ENCODE data around the gene TMEM108.

The TMEM108 gene

DNA sequence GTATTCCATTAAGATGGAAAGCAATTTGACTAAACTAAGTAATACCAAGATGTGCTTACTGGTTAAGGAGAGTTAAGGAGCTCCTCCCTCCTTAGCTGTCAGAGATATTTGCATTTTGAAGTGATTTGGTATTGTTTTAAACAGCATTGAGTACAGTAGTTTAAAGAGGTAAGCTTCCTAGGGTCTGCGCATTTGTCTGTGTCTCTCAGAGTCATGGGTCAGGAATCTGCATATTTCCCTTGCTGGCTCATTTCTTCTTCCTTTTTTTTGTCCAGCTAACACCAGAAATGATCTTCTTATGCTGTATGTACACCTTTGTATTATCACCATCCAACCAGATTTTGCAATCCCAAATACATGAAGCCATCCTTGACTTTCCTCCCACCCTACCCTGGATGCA lies 198.7 kb downstream of the TMEM108 start:
- no peak for DNase-seq (ENCODE audit: low spot score)

DNA sequence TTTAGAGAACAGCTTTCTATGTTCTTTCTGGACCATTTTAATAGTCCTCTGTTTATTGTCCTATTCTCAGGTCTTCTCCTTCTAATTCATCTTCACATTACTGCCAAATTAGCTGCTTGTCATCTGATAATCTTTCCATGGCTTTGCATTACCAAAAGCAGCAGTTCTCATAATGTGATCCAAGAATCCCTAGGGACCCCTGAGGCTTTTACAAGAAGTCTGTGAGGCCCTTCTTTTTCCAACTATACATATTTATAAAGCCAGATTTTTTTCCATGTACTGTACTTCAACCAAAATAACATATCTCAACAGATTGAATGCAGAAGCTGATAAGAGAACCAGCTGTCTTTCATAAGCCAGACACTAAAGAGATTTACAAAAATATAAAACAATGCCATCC lies 199.2 kb downstream of the TMEM108 start:
- DNase-seq (ENCODE audit: low spot score): no peak

DNA sequence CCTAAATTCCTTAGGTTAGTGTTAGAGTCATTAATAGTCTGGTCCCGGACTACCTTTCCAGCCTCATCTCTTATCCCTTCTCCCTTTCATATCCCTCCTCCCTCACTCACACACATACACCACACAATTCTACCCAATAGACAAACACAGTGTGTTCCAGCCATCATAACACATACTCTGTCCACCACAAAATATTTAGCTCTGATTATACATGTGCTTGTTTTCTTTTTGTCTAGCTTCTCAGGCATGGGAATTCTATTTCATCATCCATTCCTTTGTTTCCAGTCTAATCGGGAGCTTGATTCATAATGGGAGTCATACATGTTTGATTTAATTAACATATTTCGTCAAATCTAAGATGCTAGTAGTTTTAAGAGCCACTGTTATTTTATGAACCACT lies 199.8 kb downstream of the TMEM108 start:
- DNase-seq (ENCODE audit: low spot score): no peak

DNA sequence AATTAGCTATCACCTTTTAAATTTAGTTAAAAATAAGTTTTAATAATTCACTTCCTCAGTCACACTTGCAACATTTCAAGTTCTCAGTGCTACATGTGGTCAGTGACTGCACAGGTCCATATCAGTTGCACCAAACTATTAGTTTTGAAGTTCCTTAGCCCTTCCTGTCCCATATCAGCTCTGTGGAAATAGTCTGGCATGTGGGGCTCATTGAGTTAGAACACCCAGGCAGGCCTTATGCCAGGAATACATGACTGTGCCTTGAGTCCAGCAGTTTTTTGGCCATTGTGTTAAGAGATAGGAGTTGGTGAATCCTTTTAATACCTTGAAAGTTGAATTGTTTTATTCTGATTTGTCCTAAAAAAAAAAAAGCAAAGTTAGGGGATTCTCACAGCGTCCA lies 207.9 kb downstream of the TMEM108 start:
- no peak for DNase-seq (ENCODE audit: low spot score)

DNA sequence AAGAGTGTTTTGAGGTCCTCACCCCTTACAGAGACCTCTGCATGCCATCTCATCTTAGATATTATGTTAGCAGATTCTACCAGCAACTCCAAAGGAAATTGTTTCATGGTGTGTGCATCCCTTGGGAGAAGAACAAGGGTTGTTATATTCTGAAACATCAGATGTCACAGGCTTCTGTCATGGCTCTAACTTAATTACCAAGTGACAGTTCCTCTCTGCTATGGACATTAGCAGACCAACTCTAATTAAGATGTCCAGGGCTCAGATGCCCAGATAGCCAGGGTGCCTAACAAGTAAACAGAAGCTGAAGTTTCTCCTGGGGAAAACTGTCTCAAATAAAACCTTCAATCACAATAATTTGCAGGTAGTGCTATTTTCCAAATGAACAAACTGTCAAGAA lies 208.6 kb downstream of the TMEM108 start:
- no peak for DNase-seq (ENCODE audit: low spot score)

DNA sequence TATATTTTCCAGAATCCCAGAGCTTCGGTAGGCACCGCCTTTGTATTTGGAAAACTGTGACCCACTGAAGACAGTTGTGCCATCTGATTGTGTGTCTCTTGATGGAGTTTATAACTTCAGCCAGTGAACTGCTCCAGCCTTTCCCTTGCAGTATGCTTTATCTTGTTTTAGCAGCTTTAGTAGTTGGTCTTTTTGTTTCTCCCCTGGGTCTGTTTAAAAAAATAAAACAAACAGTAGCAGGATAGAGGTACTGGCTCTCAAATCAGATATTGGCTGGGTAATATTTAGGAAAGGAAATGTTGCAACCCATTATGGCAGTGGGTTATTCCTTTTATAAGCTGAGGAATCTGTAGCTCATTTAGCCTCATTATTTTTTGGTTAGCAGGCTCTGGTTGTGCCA lies 210.2 kb downstream of the TMEM108 start:
- no peak for DNase-seq (ENCODE audit: low spot score)

DNA sequence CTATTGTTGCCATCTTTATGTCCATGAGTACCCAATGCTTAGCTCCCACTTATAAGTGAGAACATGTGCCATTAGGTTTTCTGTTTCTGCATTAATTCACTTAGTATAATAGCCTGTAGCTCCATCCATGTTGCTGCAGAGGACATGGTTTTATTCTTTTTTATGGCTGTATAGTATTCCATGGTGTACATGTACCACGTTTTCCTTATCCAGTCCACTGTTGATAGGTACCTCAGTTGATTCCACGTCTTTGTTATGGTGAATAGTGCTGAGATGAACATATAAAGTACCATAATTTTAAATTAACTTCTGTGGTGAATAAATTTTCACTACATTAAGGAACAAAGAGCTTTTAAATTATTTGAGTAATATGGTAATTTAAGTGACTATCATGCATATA lies 211.3 kb downstream of the TMEM108 start:
- DNase-seq (ENCODE audit: low spot score): no peak

DNA sequence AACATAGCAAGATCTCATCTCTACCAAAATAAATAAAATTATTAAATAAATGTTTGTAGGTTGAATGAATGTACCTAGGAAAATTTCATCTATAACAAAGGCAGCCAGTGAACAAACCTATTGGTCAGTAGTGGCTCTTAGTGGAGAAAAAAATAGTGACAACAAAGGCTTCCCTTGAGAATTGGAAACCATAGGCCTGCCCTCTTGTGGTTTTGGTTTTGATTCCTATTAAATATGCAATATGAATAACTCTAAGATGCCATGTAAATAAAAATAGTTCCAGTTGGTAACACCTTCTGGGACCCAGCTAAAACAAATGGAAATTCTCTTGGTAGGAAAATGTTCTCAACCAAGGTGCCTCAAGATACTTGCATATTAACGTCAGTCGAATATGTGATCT lies 216.0 kb downstream of the TMEM108 start:
- DNase-seq (ENCODE audit: low spot score): no peak

DNA sequence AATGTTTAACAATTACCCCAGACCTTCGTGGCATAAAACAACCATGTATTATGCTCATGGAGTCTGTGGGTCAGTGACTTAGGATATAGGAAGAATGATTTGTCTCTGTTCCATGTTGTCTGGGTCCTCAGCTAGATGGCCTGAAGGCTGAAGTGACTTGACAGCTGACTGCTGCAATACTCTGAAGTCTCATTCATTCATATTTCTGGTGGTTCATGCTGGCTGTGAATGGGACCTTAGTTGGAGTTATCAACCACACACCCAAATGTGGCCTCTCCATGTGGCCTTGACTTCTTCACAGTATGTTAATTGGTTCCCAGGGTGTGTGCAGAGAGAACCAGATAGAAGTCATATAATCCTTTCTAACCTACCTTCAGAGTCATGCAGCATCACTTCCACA lies 216.5 kb downstream of the TMEM108 start:
- DNase-seq (ENCODE audit: low spot score): no peak

DNA sequence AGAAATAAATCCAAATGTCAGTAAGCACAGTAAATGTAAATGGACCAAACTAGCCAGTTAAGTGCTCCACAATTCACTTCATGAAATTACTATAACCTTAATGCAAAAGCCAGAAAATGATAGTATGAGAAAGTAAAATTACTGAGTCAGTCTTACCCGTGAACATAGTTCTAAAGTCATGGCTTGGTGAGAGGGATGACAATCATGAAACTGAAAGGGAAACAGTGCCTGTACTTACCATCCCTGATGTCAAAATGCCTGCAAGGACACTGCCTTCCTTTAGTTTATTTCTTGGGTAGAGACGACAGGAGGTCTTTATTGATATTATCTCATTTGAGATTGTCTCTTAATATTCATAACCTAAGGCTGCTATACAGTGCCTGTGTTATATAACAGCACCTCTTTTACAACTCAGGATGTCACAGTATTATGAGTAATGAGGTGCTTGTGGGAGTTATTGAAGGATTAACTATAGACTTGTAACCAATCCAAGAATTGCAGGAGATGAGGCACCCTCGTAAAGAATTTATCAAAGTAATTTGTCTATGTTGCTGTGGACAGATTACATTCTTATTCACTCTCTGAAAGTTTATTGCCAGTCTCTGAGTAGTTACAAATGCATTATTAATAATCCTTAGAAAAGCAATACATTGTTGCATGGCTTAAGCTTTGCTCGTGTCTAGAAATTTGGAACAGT lies 218.7 kb downstream of the TMEM108 start:
- no peak for DNase-seq (ENCODE audit: low spot score)

DNA sequence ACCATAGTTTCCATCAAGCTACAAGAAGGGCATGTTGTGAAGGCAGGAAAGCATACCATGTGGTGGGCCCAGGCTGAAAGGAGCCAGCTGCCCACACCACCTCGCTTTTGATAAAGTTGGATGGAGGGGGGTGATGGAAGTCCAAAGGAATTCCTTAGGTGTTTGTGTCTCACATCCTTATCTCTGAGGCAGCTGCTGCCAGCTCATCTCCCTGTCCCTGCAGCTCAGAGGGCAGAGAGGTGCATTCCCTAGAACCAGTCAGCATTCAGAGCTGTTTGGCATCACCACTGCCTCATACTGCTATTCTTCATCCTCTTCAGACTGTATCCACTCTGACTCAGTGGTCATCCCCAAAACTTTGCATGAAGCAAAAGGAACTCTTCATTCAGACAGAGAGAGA lies 220.2 kb downstream of the TMEM108 start:
- no peak for DNase-seq (ENCODE audit: low spot score)

DNA sequence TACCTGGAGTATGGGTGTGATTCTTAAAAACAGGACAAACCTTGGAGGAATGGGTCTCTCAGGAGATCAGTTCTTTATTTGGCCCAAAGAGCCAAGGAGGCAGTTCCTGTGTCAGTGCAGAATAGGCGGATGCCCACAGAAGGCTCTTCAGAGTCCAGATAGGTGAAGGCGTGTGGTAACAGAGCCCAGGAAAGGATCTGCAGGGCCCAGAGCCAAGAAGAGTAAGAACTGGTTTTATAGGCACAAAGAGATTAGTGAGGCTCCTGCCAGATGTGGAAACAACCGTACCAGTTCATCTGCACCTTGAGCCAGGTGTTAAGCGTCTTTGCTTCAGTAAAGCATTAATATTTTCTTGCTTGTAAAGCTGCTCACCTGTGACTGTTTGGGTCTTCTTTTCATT lies 221.6 kb downstream of the TMEM108 start:
- no peak for DNase-seq (ENCODE audit: low spot score)

DNA sequence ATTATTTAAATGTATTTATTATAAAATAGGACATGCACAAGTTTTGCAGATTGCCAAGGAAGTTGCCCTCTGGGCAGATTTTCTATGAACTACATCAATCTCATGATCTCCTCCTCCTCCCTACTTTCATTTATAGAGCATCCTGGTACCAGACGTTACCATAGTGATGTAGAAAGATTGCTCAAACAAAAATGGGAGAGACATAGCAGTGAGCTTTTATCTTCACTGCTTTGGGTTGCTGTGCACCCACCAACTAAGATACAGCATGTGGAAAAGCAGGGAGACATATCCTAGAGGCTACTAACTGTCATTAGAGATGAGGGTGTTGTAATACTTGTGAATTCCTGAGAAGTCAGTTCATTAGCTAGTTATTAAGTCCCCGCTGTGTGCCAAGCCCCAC lies 224.1 kb downstream of the TMEM108 start:
- no peak for DNase-seq (ENCODE audit: low spot score)

DNA sequence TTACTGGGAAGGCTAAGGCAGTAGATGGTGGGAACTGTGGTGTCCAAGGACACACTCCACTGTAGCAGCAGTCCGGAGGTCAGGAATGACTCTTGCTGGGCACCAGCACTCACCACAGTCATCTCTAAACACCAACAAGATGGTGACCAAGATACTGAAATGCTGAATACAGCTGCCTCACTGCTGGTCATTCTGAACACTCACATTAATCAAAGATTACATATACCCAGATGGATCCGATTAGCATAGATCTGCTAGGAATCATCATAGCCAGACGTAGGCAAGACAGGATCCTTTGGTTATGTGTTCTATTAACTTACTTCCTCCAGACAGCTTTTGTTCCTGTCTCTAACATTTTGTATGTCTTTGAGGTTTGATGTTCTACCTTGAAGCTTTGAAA lies 226.7 kb downstream of the TMEM108 start:
- no peak for DNase-seq (ENCODE audit: low spot score)

DNA sequence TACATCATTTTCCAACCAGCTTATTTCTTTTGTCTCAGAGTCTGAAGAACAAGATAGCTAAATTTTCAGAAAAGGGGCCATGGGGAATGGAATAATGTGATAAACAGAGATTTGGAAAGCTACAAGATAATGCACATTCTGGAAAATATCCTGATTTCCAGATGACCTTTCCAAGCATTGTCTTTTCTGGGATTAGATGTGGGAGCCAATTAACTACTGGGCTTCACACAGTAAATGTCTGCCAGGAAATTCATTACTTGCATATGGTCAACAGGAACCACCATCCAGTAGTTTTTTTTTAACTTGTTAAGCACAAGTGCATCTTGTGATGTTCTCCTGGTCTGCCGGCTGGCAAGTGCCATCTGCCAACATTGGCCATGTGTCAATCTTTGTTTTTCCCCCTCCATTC lies 230.5 kb downstream of the TMEM108 start:
- DNase-seq (ENCODE audit: low spot score): no peak

DNA sequence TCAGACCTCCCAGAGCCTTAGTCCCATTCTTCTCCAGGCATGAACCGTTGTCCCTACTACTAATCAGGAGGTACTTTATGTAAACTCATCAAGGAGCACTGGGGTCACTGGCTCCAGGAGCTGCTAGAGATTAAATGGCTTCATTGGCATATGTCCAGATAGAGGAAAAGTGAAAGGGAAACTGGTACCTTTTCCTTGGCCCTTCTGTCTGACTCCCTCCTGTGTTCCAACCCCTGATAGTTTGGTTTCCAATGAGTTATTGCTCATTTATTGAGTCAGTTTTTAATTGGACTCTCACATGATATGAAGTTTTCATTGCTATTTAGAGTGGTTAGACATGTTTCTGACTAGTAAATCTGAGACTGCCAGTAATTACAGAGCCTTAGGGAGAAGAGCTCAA lies 231.2 kb downstream of the TMEM108 start:
- no peak for DNase-seq (ENCODE audit: low spot score)

DNA sequence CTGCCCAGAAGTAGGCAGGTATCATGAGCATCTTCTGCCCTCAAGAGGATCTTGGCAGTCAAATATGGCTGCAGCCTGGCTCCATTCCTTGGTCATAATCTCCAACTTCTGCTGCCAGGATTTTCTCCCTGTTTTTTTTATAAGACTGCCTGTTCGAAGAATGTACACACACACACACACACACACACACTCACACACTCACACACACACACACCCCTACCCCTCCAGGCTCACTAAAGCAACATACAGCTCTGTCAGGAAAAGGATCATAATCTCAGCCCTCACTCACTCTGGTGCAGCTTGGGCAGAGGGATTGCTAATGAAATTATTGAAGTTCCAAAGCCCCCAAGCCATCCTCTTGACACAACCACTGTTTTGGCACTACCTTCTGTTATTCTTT lies 232.4 kb downstream of the TMEM108 start:
- DNase-seq (ENCODE audit: low spot score): no peak

DNA sequence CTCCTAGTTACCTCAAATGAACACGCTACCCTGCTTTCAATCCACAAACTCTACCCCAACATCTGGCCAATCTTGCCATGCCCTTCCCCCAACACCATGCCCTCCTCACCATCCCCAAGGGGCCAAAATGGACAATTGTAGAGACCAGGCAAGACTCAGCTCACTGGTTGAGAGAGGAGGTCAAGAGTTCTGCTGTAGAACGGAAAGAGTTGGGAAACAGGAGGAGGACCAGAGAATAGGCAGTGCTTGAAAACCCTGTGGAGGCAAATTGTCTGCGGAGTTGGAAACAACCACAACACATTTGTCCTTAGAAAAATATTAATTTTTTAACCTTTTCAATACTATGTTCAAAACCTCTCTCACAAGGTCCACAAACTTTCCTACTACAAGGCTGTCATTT lies 232.9 kb downstream of the TMEM108 start:
- no peak for DNase-seq (ENCODE audit: low spot score)

DNA sequence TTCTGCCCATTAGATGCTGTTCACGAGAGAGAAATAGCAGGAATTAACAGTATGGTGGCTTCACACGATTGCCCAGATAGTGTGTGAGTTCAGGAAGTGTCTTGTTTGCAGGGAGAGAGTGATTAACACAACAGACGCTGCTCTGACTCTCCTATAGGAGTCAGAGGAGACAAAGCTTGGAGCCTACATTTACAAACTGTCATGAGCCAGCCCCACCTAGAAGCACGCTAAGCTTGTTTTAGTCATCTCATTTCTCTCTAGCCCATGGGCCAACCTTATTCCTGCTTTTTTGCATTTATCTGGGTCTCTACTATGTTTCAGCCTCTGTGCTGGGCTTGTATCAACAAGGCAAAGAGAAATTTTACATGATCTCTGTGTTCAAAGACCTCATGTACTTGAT lies 233.3 kb downstream of the TMEM108 start:
- DNase-seq (ENCODE audit: low spot score): no peak

DNA sequence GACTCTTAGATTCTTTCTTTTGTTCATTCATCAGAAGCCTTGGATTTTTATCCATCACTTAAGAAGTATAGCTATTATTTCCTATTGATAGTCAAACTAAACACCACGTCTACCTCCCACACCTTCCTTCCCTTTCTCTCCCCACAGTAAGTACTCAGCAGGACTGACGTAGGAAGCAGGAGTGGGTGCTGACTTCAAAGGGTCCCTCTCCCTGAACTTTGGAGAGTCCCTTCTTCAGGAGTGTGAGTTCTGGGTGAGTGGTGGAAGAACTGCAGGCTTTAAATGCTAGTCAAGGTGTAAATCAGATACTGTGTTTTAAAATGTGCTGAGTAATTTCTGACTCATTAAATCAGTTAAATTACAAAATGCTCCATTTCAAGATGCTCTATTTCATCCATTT lies 235.2 kb downstream of the TMEM108 start:
- no peak for DNase-seq (ENCODE audit: low spot score)

DNA sequence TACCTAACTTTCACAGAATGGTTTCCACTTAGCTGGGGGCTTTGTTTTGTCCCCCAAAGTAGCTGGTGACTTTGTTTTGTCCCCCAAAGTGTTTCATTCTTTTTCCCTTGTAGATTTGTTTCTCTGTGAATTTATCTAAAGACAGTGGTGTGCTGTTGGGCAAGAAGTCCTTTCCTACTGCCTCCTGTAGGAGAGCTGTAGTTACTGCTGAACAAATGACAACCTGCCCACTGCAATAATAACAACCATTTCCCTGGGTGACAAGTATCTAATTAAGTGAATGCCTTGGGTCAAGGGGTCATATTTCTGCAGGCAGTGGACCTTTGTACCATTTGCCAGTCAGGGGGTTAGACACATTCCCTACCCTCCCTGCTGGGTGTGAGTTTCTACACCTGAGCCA lies 236.3 kb downstream of the TMEM108 start:
- DNase-seq (ENCODE audit: low spot score): no peak

DNA sequence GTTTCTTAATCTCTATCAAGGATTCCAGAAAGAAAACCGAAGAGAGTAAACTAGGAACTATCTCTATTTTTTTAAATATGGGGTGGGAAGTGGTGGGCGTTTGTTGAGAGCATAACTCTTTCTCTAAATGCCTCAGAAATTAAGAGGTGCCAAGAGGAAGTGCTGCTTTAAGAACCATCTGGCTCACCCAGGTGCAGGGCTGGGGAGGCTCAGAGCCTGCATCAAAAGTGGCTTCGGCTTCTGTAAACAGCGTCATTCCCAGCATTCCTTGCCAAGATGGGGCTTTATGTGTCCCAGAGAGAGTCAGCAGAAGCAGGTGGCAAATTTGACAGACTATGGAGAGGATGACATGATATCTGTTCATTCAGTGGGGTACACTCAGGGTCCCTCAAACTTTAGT lies 238.4 kb downstream of the TMEM108 start:
- DNase-seq (ENCODE audit: low spot score): no peak

DNA sequence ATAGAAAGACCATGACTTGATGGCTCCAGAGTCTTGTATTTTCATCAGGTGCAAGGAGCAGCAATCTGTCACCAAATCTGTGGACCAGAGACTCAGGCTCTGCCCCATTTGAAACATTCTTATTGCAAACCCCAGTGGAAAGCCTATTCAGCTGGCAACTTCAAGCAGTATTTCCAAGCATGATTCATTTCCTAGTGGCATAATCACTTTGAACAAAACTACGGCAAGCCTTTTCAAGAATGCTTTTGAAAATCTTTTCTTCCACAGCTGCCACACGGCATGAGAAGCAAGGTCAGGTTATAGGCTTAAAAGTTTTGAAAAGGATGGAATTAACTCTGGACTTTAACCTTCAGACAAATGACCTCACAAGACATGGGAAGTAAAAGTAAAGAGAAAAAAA lies 239.6 kb downstream of the TMEM108 start:
- DNase-seq (ENCODE audit: low spot score): no peak

DNA sequence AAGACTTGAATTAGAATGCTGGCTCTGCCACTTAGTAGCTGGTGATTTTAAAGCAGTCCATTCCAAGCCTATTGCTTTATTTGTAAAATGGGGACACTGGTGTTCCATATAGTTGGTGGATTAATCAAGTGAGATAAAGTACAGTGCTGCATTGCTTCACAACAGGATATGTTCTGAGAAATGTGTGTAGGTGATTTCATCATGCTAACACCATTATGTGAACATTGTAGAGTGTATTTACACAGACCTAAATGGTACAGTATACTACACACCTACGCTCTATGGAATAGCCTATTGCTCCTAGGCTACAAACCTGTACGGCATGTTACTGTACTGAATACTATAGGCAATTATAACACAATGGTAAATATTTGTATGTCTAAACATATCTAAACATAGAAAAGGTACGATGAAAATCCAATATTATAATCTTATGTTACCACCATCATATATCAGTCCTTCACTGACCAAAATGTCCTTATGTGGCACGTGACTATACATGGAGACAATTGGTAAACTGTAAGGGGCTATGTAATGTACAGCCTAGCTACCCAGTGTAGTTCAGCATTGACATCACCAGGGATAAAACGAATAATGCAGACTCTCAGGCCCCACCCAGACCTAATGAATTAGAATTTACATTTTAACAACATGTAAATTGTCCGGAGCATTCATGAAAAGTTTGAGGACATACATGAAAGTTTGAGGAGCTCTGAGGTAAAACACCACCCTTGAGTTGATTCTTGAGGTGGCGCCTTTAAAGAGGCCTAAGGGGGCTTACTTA lies 240.3 kb downstream of the TMEM108 start:
- no peak for DNase-seq (ENCODE audit: low spot score)
